ENCODE data around the gene RXRA.

DNA sequence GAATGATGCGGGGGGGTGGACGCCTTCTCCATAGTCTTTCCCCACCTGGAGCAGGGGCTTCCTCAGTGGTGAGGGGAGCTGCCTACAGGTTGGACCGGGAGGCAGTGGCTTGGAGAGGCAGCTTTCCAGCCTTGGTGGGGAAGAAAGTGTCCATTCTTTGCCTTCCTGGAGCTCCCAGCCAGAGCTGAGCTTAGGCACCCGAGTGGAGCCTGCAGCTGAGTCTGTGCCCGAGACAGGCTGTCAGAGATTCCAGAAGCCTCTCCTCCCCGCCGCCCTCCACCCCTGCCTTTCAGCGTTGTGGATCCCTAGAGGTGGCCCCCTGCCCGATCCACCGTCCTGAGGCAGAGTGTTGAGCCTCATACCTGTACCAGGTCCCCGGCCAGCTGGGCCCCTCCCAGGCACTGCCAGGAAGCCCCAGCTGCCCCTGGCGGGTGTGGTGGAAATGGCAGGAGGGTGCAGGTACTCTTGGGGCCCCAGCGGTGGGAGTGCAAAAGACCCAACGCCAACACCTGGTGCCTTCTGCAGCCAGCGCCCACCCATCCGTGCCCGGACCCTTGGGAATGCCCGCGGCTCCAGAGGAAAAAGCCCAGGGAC is 112.0 kb downstream of the RXRA start:
- TF ChIP-seq CTCF (IDR thresholded peaks at IDR 0.05) = no peak
- no peak for TF ChIP-seq POLR2A (IDR thresholded peaks at IDR 0.05)
- no peak for TF ChIP-seq EP300 (IDR thresholded peaks at IDR 0.05)

Measured in tibial nerve (tissue), 4 donors.